Mucosa of rectum (tissue), 2 donors: ENCODE measurements around the gene NPPC.

Experiments used
- H3K27ac ChIP-seq, 2 donors: one replicate each; pipeline ENCODE4 v1.7.0; 2013; ENCODE audit warnings: inconsistent platforms in 2 of 2, low read depth in 2 of 2, low read length in 2 of 2
- H3K27me3 ChIP-seq, 2 donors: one replicate each; pipeline ENCODE4 v1.7.0; 2013; ENCODE audit warnings: low read length in 2 of 2; ENCODE audit not compliant: control insufficient read depth in 2 of 2, insufficient read depth in 2 of 2
- H3K36me3 ChIP-seq, 2 donors: one replicate each; pipeline ENCODE4 v1.7.0; 2013; ENCODE audit warnings: low read length in 2 of 2; ENCODE audit not compliant: control insufficient read depth in 2 of 2, insufficient read depth in 2 of 2
- H3K4me1 ChIP-seq, 2 donors: one replicate each; pipeline ENCODE4 v1.7.0; 2013; ENCODE audit warnings: low read length in 2 of 2, mild to moderate bottlenecking in 1 of 2; ENCODE audit not compliant: control insufficient read depth in 2 of 2, insufficient read depth in 2 of 2
- H3K4me3 ChIP-seq, 2 donors: one replicate each; pipeline ENCODE4 v1.7.0; 2013; ENCODE audit warnings: low read length in 2 of 2
- H3K9ac ChIP-seq, 2 donors: one replicate each; pipeline ENCODE4 v1.7.0; 2013; ENCODE audit warnings: low read length in 2 of 2, low read depth in 1 of 2, mild to moderate bottlenecking in 1 of 2
- H3K9me3 ChIP-seq, 2 donors: one replicate each; pipeline ENCODE4 v1.7.0; 2013; ENCODE audit warnings: low read length in 2 of 2; ENCODE audit not compliant: control insufficient read depth in 2 of 2
- donor health status: healthy.
- donor health status: Normal muscosa, but diverticular disease.

The NPPC gene

GRCh38 chr2:231877533-231878456 lies 48.4 kb downstream of the NPPC start:
- Histone ChIP-seq H3K9ac (no peak overlapping the region), H3K9me3 (no peaks in the 10 kb centered on the region), H3K27me3 (no peaks in the 10 kb centered on the region), H3K4me3 (no peak overlapping the region), H3K27ac (no peak overlapping the region), H3K4me1 (no peaks in the 10 kb centered on the region), H3K36me3 (no peaks in the 10 kb centered on the region)

- H3K27ac ChIP-seq = no peak overlapping the region
- H3K27me3 ChIP-seq = no peaks in the 10 kb centered on the region
- no peaks in the 10 kb centered on the region for H3K4me1 ChIP-seq
Measured at GRCh38 chr2:231874944-231875343, 51.3 kb downstream of the NPPC start.

More at GRCh38 chr2:231874944-231875343, 51.3 kb downstream of the NPPC start:
- Histone ChIP-seq H3K9ac (no peak overlapping the region), H3K4me3 (no peak overlapping the region), H3K9me3 (no peaks in the 10 kb centered on the region), H3K36me3 (no peaks in the 10 kb centered on the region)
